D721Med (cell line): ENCODE data around the gene C22orf23.

Experiments used
- DNase-seq: peaks from one replicate; pipeline ENCODE4 v3.0.0; 2011; ENCODE audit warnings: low spot score; ENCODE audit not compliant: insufficient read length
- FAIRE-seq: peaks from 2 replicates; lab custom pipeline; 2011; peaks lifted over from hg19 to GRCh38; lab: Jason Lieb, UNC
- CTCF ChIP-seq: IDR thresholded peaks from 2 replicates; pipeline ENCODE4 v1.5.1; 2012; ENCODE audit warnings: mild to moderate bottlenecking, control low read depth; ENCODE audit not compliant: insufficient read depth; ENCODE audit errors: missing control alignments

C22orf23 gene

GRCh38 chr22:37953437-37954179, at the start of gene C22orf23, which contains the start of gene POLR2F:
TSS of gene C22orf23 (minus strand) at chr22:37953601. CDS start at chr22:37953149, 452 bp downstream.
TSS of gene POLR2F (plus strand) at chr22:37953699. CDS start at chr22:37953788, 89 bp downstream.
- no peak for TF ChIP-seq CTCF
- no peak for FAIRE-seq
- peak; percentile 70 for DNase-seq

GRCh38 chr22:37999640-38000272, 46.4 kb upstream of the C22orf23 start:
- no peak for FAIRE-seq
- TF ChIP-seq CTCF: no peak
- no peak for DNase-seq

DNA sequence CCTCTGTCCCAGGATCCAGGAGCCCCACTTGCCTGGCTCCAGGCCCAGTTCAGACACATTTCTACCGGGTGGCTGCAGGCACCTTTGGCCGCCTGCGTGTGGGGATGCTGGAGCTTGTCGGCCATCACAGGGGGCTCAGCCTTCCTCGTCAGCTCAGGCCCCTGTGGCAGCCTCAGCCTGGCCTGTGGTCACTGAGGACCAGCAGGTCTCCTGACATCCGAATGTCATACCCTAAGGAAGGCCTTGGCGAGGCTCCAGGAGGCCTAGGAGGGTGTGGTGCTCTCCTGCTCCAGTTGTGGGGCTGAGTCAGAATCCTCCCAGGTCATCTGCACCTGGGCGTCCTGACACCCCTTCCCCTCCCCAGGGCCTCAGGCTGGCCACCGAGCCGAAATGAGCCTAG, 45.8 kb upstream of the C22orf23 start:
- FAIRE-seq (no peak), DNase-seq (no peak)
- TF ChIP-seq CTCF: no peak

DNA sequence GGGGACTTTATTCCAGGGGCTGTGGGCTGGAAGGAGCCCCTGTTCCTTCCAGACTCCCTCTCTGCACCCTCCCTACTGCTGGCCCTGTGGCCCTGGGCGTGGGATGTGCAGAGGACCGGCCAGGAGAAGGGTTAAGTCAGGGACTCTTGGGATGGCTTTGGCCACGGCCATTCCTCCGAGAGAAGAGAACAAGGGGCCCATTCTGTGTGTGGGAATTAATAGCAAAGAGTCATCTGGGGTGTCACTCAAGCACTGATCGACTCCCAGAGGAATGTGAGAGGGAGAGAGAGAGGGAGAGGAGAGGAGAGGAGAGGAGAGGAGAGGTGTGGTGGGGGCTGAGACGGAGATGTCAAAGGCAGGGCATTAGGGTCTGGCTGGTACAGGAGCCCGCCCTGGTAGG, 45.1 kb upstream of the C22orf23 start:
- DNase-seq: no peak
- TF ChIP-seq CTCF: no peak
- no peak for FAIRE-seq

DNA sequence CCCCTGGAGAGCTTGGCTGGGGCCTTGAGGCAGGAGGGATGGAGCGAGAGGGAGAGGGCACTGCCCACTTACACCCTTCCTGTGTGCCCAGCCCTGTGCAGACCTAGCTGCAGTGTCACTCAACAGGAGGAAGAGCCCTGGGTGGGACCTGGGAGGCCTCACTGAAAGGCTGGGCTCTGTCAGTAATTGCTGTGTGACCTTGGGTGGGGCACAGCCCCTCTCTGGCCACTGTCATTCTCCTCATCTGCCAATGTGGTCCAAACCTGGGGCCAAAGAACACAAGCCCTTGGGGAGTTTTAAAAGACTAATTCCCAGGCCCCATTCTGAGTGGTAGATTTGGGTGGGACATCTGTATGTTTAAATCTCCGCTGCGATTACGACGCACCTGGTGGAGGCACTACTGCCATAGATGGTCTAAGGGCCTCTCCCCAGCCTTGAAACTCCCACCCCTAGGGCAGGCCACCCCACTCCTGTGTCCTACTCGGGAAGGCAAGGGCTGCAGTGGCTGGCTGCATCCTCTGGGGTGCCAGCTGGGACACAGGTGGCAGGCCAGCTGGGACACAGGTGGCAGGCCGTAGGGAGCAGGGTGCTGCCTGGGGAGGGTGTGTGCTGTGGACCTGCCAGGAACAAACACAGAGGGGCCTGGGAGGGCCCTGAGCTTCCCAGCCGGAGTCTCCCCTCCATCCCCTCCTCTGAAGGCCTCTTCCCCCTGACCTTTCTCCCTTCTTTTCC, 43.3 kb upstream of the C22orf23 start:
- no peak for FAIRE-seq
- TF ChIP-seq CTCF: no peak
- no peak for DNase-seq

- no peak for FAIRE-seq
These were observed 42.7 kb upstream of the C22orf23 start for GRCh38 chr22:37996079-37996478.

More at GRCh38 chr22:37996079-37996478, 42.7 kb upstream of the C22orf23 start:
- TF ChIP-seq CTCF: no peak
- no peak for DNase-seq
